Activated CD8-positive, alpha-beta memory T cell treated with anti-CD3 and anti-CD28 coated beads for 48 hours (primary cell): ENCODE measurements around the gene TMPRSS6.

ENCODE experiments used
- DNase-seq, 3 experiments: peaks; one replicate each; pipeline ENCODE4 v3.0.0-alpha.2; 2020; ENCODE audit warnings: low read depth in 2 of 3, low spot score in 2 of 3

TMPRSS6 gene

DNA sequence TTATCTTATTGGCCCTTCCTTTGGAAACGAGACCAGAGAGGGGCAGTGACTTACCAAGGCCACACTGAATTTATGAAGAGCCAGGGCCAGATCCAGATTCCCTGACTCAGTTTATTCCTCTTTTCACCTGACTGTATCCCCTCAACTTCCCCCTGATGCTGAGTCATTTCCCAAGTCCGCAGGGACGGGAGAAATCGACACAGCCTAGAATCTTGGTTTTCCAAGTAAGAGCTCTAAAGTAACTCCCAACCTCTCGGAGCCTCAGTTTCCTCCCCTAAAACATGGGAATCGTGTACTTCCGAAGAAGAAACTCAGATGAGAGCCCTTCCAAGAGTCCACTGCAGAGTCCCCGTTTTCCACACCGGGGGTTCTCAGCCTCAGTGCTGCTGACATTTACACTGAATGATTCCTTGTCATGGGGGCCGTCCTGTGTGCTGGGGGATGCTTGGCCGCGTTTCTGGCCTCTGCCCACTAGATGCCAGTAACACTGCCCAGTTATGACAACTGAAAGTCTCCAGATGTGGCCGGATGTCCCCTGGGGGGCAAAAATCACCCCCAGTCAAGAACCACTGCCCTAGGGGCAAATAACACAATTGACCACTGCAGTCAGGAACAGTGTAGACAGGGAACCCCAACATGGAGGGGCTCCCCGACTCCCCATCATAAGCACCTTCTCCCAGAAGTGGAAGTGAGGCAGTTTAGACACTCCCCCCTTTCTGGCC lies 78.8 kb downstream of the TMPRSS6 start:
- no peak for DNase-seq

DNA sequence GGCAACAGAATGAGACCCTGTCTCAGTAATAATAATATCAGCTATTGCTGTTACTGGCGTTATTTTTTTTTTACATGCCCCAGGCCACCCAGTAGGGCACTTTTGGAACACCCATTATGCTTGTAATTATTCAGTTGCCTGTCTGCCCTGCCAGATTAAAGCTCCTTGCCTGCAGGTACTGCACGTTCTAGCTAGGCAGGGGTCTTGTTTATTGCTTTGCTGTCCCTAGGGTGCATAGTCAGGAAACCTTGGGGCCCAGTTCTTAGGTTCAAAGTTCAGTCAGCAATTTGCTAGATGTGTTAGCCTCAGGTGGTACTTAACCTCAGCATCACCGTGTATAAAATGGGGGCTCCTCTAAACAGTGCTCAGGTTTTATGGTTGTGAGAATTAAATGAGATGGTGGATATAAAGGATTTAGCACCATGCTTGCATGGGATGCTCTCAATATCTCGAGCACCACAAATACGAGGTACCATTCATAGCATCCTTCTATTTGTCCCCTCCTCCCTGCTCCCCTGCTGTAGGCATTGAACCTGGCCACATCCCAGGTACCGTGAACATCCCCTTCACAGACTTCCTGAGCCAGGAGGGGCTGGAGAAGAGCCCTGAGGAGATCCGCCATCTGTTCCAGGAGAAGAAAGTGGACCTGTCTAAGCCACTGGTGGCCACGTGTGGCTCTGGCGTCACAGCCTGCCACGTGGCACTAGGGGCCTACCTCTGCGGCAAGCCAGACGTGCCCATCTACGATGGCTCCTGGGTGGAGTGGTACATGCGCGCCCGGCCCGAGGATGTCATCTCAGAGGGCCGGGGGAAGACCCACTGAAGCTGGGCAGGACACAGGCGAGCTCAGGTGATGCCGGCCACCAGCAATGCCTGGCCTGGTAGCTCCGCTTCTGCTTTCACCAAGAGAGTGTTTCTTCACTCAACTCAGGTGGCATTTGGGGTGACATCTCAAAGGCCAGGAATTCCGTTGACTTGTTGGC lies 80.5 kb downstream of the TMPRSS6 start:
- no peak for DNase-seq

- DNase-seq = no peak
Observed at GRCh38 chr22:37027556-37027955, 82.0 kb downstream of the TMPRSS6 start.

- DNase-seq = no peak
Observed at GRCh38 chr22:37026325-37026724, 83.2 kb downstream of the TMPRSS6 start.

- DNase-seq = no peak
Observed at GRCh38 chr22:37025500-37026070, 83.9 kb downstream of the TMPRSS6 start.

- DNase-seq = no peak
Observed at GRCh38 chr22:37024339-37025157, 85.0 kb downstream of the TMPRSS6 start.

GRCh38 chr22:37023743-37024338 lies 85.7 kb downstream of the TMPRSS6 start:
- DNase-seq = no peak

- DNase-seq = no peak
Observed at GRCh38 chr22:37022483-37023337, 86.8 kb downstream of the TMPRSS6 start.

DNA sequence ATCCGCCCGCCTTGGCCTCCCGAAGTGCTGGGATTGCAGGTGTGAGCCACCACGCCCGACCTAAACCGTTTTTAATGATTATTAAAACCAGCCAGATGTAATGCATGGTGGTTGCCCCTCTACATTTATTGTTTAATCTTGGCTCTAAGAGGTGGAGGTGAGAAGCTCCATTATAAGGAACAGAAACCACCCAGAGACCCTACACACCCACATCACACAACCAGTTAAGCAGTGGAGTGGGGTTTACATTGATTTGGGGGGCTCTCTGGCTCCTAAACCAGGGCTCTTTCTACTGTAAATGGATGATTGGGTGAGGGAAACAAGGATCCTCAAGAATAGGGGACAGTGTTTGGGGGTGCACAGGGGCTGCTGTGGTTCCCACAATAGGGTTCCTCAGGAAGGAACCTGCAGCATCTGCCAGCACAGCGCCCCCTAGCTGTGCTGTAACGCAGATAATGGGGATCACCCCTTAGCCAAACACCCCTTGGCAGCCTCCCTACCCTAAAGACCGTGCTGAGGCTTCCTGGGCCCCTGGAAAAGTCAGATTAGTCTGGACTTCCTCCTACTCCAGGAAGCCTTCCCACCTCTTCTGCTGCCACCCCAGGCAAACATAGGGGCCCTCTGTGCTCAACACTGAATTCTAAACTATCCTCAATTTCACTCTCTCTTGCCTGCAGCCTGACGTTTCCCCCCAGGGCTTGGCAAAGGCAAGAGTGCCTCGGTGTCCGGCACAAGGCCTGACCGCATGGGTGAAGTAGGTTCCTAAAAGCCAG lies 87.6 kb downstream of the TMPRSS6 start:
- peak in 1 of 3 experiments; percentile 30 for DNase-seq

DNA sequence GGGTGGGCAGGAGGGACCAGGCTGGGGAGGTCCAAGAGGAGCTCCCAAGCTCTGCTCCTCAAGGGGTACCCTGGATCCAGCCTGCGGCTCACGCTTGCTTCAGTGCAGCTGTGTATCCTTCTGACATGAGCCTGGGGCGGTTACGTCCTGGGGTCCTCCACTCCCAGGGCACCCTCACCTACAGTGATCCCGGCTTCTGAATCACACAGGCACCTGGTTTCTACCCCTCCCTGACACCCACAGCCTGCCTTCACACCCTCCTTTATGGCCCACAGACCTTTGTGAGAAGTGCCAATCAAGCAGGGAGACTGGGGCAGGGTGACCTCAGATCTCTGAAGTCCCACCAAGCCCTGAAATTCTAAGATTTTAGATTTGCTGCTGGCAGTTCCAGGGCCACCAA lies 88.5 kb downstream of the TMPRSS6 start:
- no peak for DNase-seq

DNA sequence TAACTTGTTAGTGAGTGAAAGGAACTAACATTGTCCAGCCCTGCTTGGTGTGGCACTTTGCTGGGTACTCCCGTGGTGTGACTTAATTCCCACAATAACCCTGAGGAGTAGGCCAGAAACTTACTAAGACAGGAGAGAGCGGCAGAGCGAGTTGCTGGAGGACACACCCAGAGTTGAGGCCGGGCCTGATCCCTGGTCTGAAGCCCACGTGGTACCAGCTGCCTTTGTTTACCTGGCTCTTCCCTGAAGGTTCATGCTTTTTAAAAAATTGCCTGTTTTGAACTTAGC lies 89.4 kb downstream of the TMPRSS6 start:
- DNase-seq = no peak

DNA sequence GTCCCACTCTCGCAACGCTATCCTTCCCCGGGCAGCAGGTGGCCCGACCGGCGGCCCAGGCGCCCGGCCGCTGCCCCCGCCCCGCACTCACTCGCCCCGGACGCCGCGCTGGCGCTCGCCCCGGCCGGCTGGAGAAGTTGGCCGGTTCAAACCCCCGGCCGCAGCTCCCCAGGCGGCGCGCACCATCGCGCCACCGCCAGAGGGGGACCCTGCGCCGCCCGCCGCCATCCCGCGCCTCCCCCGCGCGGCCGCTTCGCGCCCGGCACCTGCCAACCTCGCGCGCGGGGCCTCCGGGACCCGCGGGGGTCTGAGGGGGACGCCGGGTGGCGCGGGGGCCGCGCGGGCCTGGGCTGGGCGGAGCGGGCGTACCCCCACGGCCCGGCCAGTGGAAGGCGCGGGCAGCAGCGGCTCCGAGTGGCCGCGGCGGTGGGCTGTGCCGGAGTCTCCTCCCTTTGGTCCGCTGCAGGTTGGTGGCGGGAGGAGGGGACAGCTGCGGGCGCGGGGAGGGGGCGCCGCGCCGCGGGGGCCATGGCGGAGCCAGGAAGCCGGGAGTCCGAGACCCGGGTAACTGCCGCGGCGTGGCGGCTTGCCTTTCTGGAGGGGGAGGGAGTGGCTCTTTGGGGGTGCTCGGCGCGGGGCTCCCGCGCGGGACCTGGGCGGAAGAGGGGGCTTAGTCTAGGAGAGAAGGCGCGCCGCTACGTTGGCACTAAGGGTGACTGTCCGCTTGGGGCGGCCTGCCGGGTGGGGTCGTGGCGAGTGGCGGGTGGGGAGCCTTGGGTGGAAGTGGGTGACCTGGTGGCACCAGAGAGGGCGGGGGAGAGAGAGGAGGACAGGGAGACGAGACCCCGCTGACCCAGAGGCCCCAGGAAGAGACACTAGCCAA lies 90.0 kb downstream of the TMPRSS6 start, which contains the start of the genes MPST and TST:
TSS of gene MPST (plus strand) at position 434 of the 883 bp plus-strand sequence. CDS start at position 529, 95 bp downstream.
TSS of gene TST (minus strand) at position 139 of the 883 bp plus-strand sequence. CDS start 715 bp downstream, outside the sequence.
- no peak for DNase-seq

GRCh38 chr22:37018815-37019308 lies 90.7 kb downstream of the TMPRSS6 start:
- no peak for DNase-seq

DNA sequence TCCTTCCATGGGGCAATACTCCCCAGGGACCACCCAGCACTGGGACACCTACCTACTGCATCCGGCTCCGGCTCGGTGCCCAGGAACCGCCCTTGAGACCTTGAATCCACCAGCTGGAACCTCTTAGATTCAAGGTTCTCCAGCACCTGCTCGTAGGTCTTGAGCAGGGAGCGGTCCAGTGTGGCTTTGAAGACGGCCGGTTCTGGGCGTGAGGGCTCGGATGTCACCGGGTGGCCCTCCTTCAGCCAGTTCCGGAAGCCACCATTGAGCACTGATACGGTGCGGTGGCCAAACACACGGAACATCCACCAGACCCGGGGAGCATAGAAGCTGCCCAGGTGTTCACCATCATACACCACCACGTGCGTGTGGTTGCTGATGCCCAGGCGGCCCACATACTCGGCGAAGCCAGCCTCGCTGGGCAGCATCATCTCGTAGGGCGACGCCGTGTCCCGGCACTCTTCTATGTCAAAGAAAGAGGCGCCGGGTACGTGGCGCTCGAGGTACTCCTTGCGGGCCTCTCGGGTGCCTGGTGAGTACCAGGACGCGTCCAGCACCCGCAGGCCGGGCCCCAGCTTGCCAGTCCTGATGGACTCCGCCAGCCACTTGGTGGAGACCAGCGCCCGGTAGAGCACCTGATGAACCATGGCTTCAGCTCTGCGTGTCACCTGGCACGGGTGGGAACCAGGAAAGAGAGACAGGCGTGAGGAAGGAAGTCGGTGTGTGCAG lies 91.3 kb downstream of the TMPRSS6 start:
- no peak for DNase-seq

DNA sequence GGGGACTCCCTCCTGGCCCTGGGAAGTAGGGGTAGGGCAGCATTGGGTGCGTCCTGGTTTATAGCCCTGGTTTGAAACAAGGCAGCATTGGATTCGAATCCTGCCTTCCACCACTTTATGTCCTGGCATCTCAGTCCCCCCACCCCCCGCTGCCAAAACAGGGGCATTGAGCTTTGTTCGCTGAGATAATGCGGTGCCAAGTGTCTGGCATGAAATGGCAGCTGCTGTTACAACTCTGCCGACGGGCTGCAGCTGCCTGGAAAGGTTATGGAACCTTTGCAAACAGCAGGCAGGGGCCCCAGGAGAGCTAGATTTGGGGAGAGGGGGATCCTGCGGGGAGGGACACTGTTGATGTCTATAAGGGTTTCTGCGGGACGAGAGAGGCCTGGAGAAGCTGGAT lies 92.2 kb downstream of the TMPRSS6 start:
- DNase-seq = no peak

GRCh38 chr22:37016134-37016910 lies 93.2 kb downstream of the TMPRSS6 start:
- DNase-seq = no peak
